ENCODE results near the gene CNKSR2. TPM values are rescaled to one million over a fixed set of nuclear protein-coding genes. Genes with fewer than 3 reads are reported as not detected.

The CNKSR2 gene
- total RNA-seq, 2 donors from 2014 or later = 4.4 to 7.6 TPM

- Mint-ChIP-seq H3K4me3 (no peak overlapping the region), H3K36me3 (ENCODE audit: insufficient read depth in 2 of 2) (peaks cover 2 to 7% of the 10 kb centered on the region in 2 donors), H3K4me1 (ENCODE audit: low read depth) (no peaks in the 10 kb centered on the region), H3K9me3 (no peaks in the 10 kb centered on the region), H3K27ac (no peak overlapping the region), H3K27me3 (ENCODE audit: low read depth) (no peaks in the 10 kb centered on the region)
- ATAC-seq (replicated peaks in 1 of 2) (no peak), DNase-seq (no peak)
These were observed 20.6 kb downstream of the CNKSR2 start for GRCh38 chrX:21394792-21395191.

DNA sequence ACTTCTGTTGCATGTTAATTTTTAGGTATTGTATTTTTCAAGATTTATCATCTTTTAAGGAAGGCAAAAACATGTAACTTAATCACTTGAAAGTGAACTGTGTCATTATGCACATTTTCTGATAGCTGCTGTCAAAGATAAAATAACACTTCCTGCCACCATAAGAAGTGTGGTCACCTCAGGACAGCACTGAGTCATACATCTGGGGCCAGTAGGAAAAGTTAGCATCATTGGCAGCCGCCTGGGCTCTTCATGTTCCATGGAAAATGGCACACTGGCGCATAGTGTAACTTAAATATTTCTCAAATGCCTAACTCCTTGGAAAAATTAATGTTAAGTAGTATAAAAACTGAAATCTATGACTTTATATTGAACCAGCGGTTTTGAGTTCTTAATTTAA lies 24.2 kb downstream of the CNKSR2 start:
- Mint-ChIP-seq H3K27ac (no peak overlapping the region), H3K27me3 (ENCODE audit: low read depth) (no peaks in the 10 kb centered on the region), H3K9me3 (no peaks in the 10 kb centered on the region), H3K4me3 (no peak overlapping the region), H3K36me3 (ENCODE audit: insufficient read depth in 2 of 2) (no peaks in the 10 kb centered on the region), H3K4me1 (ENCODE audit: low read depth) (peaks cover 4% of the 10 kb centered on the region)
- DNase-seq = no peak
- no peak for ATAC-seq (replicated peaks in 1 of 2)

DNA sequence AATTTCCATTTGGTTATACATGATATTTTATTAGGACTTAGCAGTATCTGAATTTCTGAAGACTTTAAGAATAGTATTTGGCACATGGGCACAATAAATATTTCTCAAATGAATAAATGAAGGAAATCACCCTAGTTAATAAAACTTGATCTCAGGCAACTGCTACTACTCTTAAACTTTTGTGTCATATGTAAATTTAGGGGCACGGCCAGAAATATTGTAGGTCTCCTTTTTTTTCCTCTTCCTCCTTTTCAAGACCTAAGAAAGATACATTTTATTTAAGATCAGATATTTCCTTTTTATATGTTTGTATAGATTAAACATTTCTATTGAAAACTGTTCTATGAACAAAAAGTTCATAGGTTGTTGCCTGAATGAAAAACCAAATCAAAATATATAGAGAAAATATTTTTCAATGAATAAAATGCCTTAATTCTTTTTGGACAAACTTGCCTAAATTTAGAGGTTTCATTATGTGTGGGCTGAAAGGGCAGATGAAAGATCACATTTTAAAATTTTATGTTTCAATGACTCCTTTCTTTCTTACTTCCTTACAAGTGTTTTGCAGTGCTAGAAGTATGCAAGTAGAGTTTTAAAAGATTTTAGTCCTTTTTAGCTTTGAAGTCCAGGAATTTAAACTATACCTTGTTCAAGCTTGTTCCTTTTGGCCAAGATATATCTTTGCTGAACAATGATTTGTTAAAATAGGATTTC lies 26.3 kb downstream of the CNKSR2 start:
- Mint-ChIP-seq H3K9me3 (no peaks in the 10 kb centered on the region), H3K4me1 (ENCODE audit: low read depth) (peaks cover 4% of the 10 kb centered on the region), H3K27me3 (ENCODE audit: low read depth) (no peaks in the 10 kb centered on the region), H3K27ac (no peak overlapping the region), H3K4me3 (no peak overlapping the region), H3K36me3 (ENCODE audit: insufficient read depth in 2 of 2) (no peaks in the 10 kb centered on the region)
- no peak for DNase-seq
- ATAC-seq (replicated peaks in 1 of 2) = no peak

- H3K4me3 Mint-ChIP-seq = no peak overlapping the region
These were observed 34.1 kb downstream of the CNKSR2 start for GRCh38 chrX:21408307-21408706.

GRCh38 chrX:21408788-21409187 lies 34.6 kb downstream of the CNKSR2 start:
- Mint-ChIP-seq H3K4me1 (ENCODE audit: low read depth) (no peaks in the 10 kb centered on the region), H3K9me3 (peaks cover 2% of the 10 kb centered on the region in 2 donors), H3K27me3 (ENCODE audit: low read depth) (no peaks in the 10 kb centered on the region), H3K4me3 (no peak overlapping the region), H3K36me3 (ENCODE audit: insufficient read depth in 2 of 2) (no peaks in the 10 kb centered on the region), H3K27ac (no peak overlapping the region)
- ATAC-seq (replicated peaks in 1 of 2) (no peak), DNase-seq (no peak)

More at GRCh38 chrX:21408307-21408706, 34.1 kb downstream of the CNKSR2 start:
- no peak for DNase-seq
- Mint-ChIP-seq H3K9me3 (no peaks in the 10 kb centered on the region), H3K4me1 (ENCODE audit: low read depth) (no peaks in the 10 kb centered on the region), H3K36me3 (ENCODE audit: insufficient read depth in 2 of 2) (no peaks in the 10 kb centered on the region), H3K27me3 (ENCODE audit: low read depth) (no peaks in the 10 kb centered on the region), H3K27ac (no peak overlapping the region)
- ATAC-seq (replicated peaks in 1 of 2) = no peak

DNA sequence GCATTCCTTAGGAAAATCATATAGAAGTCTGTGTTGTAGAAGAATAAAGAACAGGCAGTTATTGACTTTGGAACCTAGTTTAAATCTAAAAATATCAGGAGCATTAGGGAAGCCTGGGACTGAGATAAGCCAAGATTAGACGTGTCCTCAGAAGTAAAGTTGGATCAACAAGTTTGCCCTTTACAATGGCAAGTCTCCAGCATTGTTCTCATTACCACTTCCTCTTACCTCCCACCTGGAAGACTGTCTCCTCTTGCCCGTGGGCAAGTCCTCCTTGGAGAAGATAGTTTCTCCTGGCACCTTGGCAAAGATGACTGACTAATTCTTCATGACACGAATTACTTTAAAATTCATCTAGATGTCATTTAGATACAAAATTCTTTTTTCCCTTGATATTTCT lies 37.8 kb downstream of the CNKSR2 start:
- Mint-ChIP-seq H3K9me3 (peaks cover 2 to 11% of the 10 kb centered on the region in 2 donors), H3K36me3 (ENCODE audit: insufficient read depth in 2 of 2) (peaks cover 0 to 2% of the 10 kb centered on the region in 2 donors), H3K4me1 (ENCODE audit: low read depth) (no peaks in the 10 kb centered on the region), H3K27me3 (ENCODE audit: low read depth) (no peaks in the 10 kb centered on the region), H3K4me3 (no peak overlapping the region), H3K27ac (no peak overlapping the region)
- DNase-seq (no peak), ATAC-seq (replicated peaks in 1 of 2) (no peak)

DNA sequence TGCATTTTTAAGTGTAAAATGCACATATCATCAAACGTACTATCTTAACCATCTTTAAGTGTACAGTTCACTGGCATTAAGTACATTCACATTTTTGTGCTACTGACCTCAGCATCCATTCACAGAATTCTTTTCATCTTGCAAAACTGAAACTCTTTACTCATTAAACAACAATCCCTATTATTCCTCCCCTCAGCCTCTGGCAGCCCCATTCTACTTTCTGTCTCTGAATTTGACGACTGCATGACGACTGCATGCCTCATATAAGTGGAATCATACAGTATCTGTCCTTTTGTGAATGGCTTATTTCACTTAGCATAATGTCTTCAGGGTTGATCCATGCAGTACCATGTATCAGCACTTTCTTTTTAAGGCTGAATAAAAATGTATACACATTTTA lies 38.7 kb downstream of the CNKSR2 start:
- no peaks in the 10 kb centered on the region for H3K4me1 Mint-ChIP-seq (ENCODE audit: low read depth)
- ATAC-seq (replicated peaks in 1 of 2) = no peak
- H3K4me3 Mint-ChIP-seq = no peak overlapping the region

DNA sequence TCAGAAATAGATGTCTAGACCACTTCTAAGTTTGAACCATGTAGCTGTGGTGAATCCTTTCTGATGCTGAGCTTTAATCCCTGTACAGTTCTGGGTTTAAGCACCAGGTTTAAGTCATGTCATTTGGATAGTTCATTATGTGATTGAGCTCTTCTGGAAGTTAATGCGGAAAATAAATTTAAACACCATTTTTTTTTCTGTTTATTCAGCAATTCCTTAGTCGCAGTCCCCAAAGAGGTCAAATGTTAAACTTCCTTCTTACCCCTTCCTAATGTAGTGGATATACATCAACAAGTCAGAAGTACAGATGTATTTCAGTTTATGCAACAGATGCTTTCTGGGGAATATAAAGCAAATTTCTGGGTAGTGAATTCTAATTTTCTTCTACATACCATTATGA lies 52.9 kb downstream of the CNKSR2 start:
- Mint-ChIP-seq H3K4me3 (no peak overlapping the region), H3K27me3 (ENCODE audit: low read depth) (no peaks in the 10 kb centered on the region), H3K36me3 (ENCODE audit: insufficient read depth in 2 of 2) (no peaks in the 10 kb centered on the region), H3K9me3 (no peaks in the 10 kb centered on the region), H3K4me1 (ENCODE audit: low read depth) (no peaks in the 10 kb centered on the region), H3K27ac (no peak overlapping the region)
- DNase-seq (no peak), ATAC-seq (replicated peaks in 1 of 2) (no peak)

More for the DNA sequence above, 38.7 kb downstream of the CNKSR2 start:
- Mint-ChIP-seq H3K27me3 (ENCODE audit: low read depth) (no peaks in the 10 kb centered on the region), H3K27ac (no peak overlapping the region), H3K36me3 (ENCODE audit: insufficient read depth in 2 of 2) (peaks cover 0 to 5% of the 10 kb centered on the region in 2 donors), H3K9me3 (peaks cover 2 to 12% of the 10 kb centered on the region in 2 donors)
- DNase-seq = no peak

GRCh38 chrX:21437036-21437435 lies 62.8 kb downstream of the CNKSR2 start:
- DNase-seq (no peak), ATAC-seq (replicated peaks in 1 of 2) (no peak)
- Mint-ChIP-seq H3K4me3 (no peak overlapping the region), H3K27me3 (ENCODE audit: low read depth) (no peaks in the 10 kb centered on the region), H3K9me3 (no peaks in the 10 kb centered on the region), H3K27ac (no peak overlapping the region), H3K4me1 (ENCODE audit: low read depth) (peaks cover 6% of the 10 kb centered on the region), H3K36me3 (ENCODE audit: insufficient read depth in 2 of 2) (no peaks in the 10 kb centered on the region)

DNA sequence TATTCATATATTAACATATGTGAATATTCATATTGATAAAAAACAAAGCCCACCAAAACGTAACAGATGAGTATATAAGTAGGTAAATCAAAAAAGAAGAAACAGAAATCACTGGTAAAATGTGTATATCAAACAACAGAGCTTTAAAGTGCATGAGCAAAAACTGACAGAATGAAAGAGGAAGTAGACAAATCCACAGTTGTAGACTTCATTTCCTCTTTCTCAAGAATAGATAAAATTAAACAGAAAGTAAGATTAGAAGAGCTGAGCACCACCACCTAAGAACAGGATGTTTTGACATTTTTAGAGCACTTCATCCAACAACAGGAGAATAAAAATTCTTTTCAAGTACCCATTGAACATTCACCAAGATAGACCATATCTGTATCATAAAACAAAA lies 64.6 kb downstream of the CNKSR2 start:
- no peaks in the 10 kb centered on the region for H3K27me3 Mint-ChIP-seq (ENCODE audit: low read depth)
- DNase-seq (no peak), ATAC-seq (replicated peaks in 1 of 2) (peak; percentile 58 to 73)
- H3K9me3 Mint-ChIP-seq = no peaks in the 10 kb centered on the region
- H3K27ac Mint-ChIP-seq = peak overlapping the region; percentile 89
- peaks cover 6% of the 10 kb centered on the region for H3K4me1 Mint-ChIP-seq (ENCODE audit: low read depth)
- peak overlapping the region; percentile 51 to 80 for H3K4me3 Mint-ChIP-seq
- no peaks in the 10 kb centered on the region for H3K36me3 Mint-ChIP-seq (ENCODE audit: insufficient read depth in 2 of 2)

DNA sequence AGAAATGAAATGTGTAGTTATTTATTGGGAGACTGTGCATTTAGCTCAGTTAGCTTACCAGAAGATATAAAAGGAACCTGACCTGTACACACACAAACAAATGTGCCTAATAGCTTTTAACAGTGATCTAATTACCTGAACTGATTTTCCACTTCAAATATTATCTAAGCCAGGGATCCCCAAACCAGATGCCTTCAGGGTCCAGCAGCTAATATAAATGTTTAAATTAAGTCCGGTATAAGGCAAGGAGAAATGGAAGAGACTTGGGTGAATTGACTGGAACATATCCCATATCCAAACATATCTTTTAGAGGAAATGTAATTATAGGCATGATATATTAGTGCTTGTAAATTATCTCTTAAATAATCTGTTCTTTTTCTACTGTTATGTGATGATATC lies 66.7 kb downstream of the CNKSR2 start:
- no peak overlapping the region for H3K27ac Mint-ChIP-seq
- DNase-seq (no peak), ATAC-seq (replicated peaks in 1 of 2) (no peak)
- no peaks in the 10 kb centered on the region for H3K9me3 Mint-ChIP-seq
- no peaks in the 10 kb centered on the region for H3K27me3 Mint-ChIP-seq (ENCODE audit: low read depth)
- no peak overlapping the region for H3K4me3 Mint-ChIP-seq
- H3K36me3 Mint-ChIP-seq (ENCODE audit: insufficient read depth in 2 of 2) = no peaks in the 10 kb centered on the region
- H3K4me1 Mint-ChIP-seq (ENCODE audit: low read depth) = peaks cover 6% of the 10 kb centered on the region

- Mint-ChIP-seq H3K27me3 (ENCODE audit: low read depth) (no peaks in the 10 kb centered on the region), H3K27ac (no peak overlapping the region), H3K4me3 (no peak overlapping the region), H3K36me3 (ENCODE audit: insufficient read depth in 2 of 2) (peaks cover 2% of the 10 kb centered on the region in 2 donors), H3K4me1 (ENCODE audit: low read depth) (no peaks in the 10 kb centered on the region), H3K9me3 (peaks cover 3 to 4% of the 10 kb centered on the region in 2 donors)
- no peak for DNase-seq
- ATAC-seq (replicated peaks in 1 of 2) = no peak
These were observed 83.5 kb downstream of the CNKSR2 start for GRCh38 chrX:21457718-21458117.

DNA sequence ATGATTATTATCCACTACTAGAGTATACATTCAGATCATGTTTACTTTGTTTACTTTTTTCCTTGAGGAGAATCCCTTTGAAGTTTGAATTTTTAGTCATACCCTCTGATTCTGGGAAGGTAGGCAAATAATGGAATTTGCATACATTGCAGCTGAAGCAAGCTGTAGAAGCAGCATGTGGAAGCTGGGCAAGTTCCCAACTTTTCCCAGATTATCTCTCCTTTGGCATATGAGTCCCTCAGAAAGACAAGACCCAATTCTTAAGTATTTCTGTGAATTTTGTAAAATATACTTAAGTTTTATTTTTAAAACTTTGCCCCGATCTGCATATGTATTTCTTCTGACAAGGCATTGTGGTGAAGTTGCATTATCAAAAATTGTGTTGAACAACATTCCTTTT lies 94.9 kb downstream of the CNKSR2 start:
- ATAC-seq (replicated peaks in 1 of 2) = no peak

GRCh38 chrX:21476909-21477308 lies 102.7 kb downstream of the CNKSR2 start:
- no peaks in the 10 kb centered on the region for H3K4me1 Mint-ChIP-seq (ENCODE audit: low read depth)
- ATAC-seq (replicated peaks in 1 of 2) (no peak), DNase-seq (no peak)
- no peaks in the 10 kb centered on the region for H3K36me3 Mint-ChIP-seq (ENCODE audit: insufficient read depth in 2 of 2)
- H3K27ac Mint-ChIP-seq = no peak overlapping the region
- no peak overlapping the region for H3K4me3 Mint-ChIP-seq
- H3K27me3 Mint-ChIP-seq (ENCODE audit: low read depth) = no peaks in the 10 kb centered on the region
- no peaks in the 10 kb centered on the region for H3K9me3 Mint-ChIP-seq

More for the DNA sequence above, 94.9 kb downstream of the CNKSR2 start:
- H3K4me1 Mint-ChIP-seq (ENCODE audit: low read depth) = no peaks in the 10 kb centered on the region
- no peak overlapping the region for H3K27ac Mint-ChIP-seq
- H3K36me3 Mint-ChIP-seq (ENCODE audit: insufficient read depth in 2 of 2) = no peaks in the 10 kb centered on the region
- H3K9me3 Mint-ChIP-seq = no peaks in the 10 kb centered on the region
- no peaks in the 10 kb centered on the region for H3K27me3 Mint-ChIP-seq (ENCODE audit: low read depth)
- DNase-seq = no peak
- no peak overlapping the region for H3K4me3 Mint-ChIP-seq

All from activated T-cell treated with anti-CD3 and anti-CD28 coated beads, Interleukin-2, amount 50 U/mL, for 72 hours (primary cell).